NCI-H526 treated with DMSO at 0.1 percent for 48 hours (cell line): ENCODE measurements around the gene SLC9A5.

ENCODE experiments used
- DNase-seq: peaks from one replicate; lab custom pipeline; 2025; lab: John Stamatoyannopoulos, UW

The SLC9A5 gene

GRCh38 chr16:67283039-67283825 lies 34.5 kb downstream of the SLC9A5 start:
- no peak for DNase-seq

DNA sequence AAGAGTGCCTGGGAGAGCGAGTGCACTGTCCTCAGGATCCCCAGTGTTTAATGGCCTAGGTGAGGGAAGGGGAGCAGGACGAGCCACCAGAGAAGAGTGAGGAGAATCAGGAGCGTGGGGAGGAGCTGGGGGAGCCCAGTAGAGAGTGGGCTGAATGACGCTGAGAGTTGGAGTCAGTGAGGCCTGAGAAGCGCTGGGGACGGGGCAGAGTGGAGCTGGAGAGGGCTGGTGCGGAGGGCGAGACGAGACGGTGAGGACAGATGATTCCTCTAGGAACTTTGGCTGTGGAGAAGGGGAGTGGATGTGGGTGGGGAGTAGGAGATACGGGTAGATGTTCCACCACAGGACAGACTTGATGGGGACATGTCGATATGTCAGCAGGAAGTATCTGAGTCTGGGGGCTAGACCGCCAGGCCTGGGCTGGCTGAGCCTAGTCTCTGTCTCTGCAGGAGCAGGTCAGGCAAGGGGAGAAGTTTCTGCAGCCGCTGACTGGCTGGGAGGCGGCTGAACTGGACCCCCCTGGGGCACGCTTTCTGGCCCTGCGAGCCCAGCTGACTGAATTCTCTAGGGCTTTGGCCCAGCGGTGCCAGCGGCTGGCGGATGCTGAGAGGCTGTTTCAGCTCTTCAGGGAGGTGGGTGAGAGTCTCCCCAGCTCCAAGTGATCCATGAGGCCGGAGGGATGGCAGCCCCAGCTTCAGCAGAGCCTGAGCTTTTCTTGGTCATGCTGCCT lies 35.2 kb downstream of the SLC9A5 start:
- DNase-seq = no peak

DNA sequence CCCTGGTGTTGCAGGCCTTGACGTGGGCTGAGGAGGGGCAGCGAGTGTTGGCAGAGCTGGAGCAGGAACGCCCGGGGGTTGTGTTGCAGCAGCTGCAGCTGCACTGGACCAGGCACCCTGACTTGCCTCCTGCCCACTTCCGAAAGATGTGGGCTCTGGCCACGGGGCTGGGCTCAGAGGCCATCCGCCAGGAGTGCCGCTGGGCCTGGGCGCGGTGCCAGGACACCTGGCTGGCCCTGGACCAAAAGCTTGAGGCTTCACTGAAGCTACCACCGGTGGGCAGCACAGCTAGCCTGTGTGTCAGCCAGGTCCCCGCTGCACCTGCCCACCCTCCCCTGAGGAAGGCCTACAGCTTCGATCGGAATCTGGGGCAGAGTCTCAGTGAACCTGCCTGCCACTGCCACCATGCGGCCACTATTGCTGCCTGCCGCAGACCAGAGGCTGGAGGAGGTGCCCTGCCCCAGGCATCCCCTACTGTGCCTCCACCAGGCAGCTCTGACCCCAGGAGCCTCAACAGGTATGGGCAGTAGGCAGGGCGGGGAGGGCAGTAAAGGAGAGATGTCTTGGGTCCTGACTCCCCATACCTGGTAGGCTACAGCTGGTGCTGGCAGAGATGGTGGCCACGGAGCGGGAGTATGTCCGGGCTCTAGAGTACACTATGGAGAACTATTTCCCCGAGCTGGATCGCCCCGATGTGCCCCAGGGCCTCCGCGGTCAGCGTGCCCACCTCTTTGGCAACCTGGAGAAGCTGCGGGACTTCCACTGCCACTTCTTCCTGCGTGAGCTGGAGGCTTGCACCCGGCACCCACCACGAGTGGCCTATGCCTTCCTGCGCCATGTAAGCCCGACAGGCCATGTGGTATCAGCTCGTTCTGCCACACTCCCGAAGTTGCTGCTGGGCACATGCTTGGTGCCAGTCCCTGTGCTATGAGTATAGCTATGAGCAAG lies 36.2 kb downstream of the SLC9A5 start:
- no peak for DNase-seq

DNA sequence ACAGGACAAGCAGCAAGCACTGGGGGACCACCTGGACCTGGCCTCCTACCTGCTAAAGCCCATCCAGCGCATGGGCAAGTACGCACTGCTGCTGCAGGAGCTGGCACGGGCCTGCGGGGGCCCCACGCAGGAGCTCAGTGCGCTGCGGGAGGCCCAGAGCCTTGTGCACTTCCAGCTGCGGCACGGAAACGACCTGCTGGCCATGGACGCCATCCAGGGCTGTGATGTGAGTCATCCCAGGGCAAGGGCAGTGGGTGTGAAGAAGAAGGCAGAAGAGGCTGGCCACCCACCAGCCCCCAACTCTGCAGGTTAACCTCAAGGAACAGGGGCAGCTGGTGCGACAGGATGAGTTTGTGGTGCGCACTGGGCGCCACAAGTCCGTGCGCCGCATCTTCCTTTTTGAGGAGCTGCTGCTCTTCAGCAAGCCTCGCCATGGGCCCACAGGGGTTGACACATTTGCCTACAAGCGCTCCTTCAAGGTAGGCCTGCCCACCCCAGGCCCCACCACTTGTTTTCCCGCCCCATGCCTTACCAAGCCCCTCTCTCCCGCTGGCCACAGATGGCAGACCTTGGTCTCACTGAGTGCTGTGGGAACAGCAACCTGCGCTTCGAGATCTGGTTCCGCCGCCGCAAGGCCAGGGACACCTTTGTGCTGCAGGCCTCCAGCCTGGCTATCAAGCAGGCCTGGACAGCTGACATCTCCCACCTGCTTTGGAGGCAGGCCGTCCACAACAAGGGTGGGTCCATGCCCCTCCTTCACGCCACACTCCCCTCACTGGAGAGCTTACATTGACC lies 37.9 kb downstream of the SLC9A5 start:
- DNase-seq = no peak

DNA sequence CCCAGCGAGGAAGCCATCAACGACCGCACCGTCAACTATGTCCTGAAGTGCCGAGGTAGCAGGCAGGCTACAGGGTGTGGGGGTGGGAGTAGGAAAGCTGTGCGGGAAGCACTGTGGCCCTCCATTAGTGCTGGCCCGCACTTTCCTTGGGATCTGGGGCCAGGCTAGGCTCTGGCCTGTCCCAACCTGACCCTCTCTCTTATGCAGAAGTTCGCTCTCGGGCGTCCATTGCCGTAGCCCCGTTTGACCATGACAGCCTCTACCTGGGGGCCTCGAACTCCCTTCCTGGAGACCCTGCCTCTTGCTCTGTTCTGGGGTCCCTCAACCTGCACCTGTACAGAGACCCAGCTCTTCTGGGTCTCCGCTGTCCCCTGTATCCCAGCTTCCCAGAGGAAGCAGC lies 39.2 kb downstream of the SLC9A5 start:
- no peak for DNase-seq

DNA sequence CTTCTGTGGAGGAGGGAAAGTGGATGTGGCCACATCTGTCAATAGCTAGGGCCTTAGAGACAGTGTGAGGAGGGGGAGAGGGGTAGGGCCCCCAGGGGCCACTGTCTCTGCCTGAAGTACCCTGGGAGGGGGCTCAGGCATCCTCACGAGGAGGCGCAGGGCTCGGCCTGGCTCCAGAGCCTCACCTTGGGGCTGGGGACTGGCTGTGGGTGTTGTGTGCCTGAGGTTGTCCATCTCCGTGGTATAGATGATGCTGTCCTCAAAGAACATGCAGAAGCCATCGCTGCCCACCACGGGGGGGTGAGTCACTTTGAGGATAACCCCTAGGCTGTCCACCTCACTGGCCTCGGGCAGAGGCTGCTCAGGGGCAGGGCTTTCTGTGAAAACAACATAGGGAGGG lies 42.7 kb downstream of the SLC9A5 start:
- no peak for DNase-seq

DNA sequence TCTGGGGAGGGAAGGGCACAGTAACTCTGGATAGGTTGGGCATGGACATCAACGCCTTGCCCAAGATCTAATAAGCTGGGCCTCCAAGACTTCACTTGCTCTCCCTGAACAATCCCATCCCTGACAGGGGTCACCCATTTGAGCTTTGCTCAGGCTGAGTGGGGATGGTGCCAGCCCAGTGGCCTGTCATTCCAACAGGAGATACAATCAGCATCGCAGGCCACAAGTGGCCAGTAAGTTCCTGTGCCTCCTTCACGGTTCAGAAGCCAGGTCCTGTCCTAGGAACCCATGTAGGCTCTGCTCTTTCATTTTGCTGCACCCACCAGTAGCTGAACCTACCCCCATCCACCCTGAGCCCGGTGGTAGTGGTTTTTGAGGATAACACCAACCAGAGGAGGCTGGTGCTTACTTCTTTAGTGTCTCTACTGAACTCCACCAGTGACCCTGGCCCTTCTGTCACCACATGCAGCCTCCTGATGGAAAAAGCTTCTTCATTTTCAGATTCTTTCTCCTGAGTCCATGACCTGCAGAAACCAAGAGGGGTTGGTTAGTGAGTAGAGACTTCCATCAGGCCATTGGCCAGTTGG lies 45.5 kb downstream of the SLC9A5 start:
- no peak for DNase-seq

- DNase-seq = no peak
Observed at GRCh38 chr16:67294938-67295361, 46.2 kb downstream of the SLC9A5 start.

- DNase-seq = no peak
Observed at GRCh38 chr16:67296420-67296819, 47.6 kb downstream of the SLC9A5 start.

DNA sequence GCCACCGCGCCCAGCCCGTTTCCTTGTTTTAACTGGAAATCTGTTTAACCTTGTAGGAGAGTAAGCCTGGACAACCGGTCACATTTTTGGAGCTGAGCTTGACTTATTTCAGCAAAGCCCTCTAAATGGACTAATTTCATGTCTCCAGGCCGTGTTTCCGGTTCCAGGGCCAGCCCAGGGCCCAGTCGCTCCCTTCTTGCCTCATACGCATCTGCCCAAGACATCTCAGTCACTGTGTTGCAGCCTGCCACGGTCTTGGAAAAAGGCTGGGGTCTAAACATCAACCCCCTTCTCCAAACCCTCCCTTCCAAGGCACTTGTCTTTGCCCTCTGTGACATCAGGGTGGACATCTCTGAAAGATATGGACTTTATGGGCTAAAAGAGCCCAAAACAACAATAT lies 49.5 kb downstream of the SLC9A5 start:
- no peak for DNase-seq

DNA sequence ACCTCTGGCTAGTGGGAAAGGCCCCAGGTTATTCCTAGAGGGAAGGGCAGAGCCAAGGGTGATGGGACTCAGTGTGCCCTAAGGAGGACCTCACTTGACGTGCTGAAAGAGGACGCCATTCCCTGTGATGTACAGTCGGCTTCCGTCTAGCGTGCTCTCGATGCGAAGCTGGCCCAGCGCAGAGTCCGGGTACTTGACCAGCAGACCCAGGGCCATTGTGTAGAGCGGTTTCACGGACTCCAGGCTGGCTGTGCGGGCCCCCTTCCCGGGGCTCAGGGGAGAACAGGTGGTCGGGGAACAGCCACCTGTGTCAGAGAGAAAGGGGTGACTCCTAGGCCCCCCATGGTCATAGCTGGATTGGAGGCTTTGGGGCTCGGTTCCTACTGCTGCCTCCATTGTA lies 50.5 kb downstream of the SLC9A5 start:
- DNase-seq = no peak

DNA sequence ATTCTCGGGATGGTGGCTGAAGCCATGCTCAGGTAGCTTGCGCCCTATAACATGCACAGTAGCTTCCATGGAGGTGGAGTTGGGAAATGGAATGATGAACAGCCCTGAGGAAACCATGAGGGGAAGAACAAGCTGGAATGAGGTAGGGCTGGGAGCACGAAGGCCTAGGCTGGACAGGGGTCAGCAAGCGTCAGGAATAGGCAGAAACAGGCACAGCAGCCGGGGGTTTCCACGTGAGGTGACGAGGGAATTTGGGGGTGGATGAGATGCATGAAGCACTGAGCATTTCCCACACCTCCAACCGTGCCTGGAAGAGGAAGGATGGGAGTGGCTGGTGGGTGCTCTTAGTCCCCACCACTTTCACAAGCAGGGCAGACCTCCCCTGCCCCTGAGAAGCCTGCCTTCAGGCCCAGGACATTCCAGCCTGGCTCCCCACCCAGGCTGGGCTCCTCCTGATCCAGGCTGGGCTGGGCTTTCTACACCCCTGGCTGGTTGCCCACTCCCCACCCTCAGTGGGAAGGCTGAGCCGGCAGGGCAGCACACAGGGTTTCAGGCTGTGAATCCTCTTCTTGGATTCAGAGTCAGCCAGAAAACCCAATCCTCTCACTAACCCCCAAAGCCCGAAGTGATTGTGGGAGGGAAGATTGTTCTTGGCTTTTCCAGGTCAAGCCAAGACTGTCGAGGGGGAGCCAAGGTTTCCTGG lies 52.5 kb downstream of the SLC9A5 start:
- DNase-seq = no peak

GRCh38 chr16:67302076-67302475 lies 53.3 kb downstream of the SLC9A5 start:
- no peak for DNase-seq

DNA sequence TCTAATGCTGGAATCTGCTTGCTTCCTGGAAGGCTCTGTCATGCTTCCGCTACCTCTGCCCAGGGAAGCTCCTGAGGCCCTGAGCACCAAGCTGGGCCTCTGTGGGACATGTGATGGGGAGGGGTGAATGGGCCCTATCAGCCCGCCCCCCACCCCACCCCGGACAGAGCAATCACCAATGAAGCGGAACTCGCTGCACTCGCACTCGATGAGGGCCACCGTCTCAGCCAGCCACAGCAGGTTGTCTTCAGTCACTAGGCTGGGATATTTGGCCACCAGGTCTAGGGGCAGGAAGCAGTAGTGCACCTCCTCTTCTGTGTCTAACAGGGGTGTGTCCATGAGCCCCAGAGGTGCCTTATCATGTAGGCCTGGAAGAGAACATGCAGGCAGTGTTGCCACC lies 54.2 kb downstream of the SLC9A5 start:
- DNase-seq = no peak

GRCh38 chr16:67304020-67304419 lies 55.2 kb downstream of the SLC9A5 start:
- no peak for DNase-seq

- DNase-seq = no peak
Observed at GRCh38 chr16:67305216-67306071, 56.7 kb downstream of the SLC9A5 start.

- DNase-seq = no peak
Observed at GRCh38 chr16:67310561-67310960, 61.8 kb downstream of the SLC9A5 start.

- no peak for DNase-seq
Observed at GRCh38 chr16:67311607-67312488, 63.1 kb downstream of the SLC9A5 start.

DNA sequence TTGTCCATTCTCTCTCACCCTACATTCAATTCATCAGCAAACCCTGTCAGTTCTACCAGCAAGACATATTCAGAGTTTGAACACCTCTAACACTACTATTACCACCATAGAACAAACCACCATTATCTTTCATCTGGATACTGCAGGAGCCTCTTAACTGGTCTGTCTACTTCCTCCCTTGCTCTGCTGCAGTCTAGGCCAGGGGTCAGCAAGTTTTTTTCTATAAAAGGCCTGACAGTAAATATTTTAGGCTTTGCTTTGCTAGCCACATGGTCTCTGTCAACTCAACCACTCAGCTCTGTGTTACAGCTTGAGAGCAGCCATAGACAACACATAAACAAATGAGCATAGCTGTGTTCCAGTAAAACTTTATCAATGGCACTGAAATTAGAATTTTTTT lies 63.9 kb downstream of the SLC9A5 start:
- no peak for DNase-seq
